ENCODE data around the gene C15orf39. TPM values are rescaled to one million over a fixed set of nuclear protein-coding genes. Genes with fewer than 3 reads are reported as not detected.

Gene C15orf39
- total RNA-seq, 6 experiments from 2014 or later, result 3.6 to 9.4 (median 5.8) TPM

DNA sequence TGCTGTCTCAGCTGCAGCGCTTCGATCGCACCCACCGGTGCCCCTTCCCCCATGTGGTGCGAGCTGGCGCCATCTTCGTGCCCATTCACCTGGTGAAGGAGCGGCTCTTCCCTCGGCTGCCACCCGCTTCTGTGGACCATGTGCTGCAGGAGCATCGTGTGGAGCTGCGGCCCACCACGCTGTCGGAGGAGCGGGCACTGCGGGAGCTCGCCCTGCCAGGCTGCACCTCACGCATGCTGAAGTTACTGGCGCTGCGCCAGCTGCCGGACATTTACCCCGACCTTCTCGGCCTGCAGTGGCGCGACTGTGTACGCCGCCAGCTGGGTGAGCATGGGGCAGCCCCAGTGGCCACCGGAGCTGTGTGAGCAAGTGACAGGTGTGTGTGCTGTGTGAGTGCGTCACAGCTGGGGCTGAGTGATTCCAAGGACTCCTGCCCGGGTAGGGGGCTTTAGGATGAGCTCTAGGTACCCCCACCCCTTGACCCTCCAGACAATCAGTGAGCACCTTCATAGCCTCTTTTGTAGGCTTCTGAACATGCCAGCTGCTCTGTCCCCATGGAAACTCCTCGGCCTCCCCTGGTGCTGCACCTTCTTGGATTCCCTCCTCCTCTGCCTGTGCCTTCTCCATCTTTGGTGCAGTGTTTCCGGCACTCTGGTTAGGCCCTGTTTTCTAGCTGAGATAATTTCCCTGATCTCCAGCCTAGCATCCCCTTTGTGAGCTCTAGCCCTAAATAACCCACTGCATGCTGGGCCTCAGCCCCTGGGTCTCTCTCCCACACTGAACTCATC lies 7.0 kb downstream of the C15orf39 start:
- TF ChIP-seq POLR2A (IDR thresholded peaks at IDR 0.05), result no peak
- TF ChIP-seq, protein P1, sequence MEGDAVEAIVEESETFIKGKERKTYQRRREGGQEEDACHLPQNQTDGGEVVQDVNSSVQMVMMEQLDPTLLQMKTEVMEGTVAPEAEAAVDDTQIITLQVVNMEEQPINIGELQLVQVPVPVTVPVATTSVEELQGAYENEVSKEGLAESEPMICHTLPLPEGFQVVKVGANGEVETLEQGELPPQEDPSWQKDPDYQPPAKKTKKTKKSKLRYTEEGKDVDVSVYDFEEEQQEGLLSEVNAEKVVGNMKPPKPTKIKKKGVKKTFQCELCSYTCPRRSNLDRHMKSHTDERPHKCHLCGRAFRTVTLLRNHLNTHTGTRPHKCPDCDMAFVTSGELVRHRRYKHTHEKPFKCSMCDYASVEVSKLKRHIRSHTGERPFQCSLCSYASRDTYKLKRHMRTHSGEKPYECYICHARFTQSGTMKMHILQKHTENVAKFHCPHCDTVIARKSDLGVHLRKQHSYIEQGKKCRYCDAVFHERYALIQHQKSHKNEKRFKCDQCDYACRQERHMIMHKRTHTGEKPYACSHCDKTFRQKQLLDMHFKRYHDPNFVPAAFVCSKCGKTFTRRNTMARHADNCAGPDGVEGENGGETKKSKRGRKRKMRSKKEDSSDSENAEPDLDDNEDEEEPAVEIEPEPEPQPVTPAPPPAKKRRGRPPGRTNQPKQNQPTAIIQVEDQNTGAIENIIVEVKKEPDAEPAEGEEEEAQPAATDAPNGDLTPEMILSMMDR (IDR thresholded peaks at IDR 0.05), result no peak
- Histone ChIP-seq H3K27me3 (no peaks in the 10 kb centered on the region), H3K36me3 (peaks cover 0 to 14% (median 9%) of the 10 kb centered on the region in 4 donors), H3K27ac (no peak overlapping the region), H3K4me3 (no peak overlapping the region), H3K4me1 (peaks cover 0 to 10% (median 0%) of the 10 kb centered on the region in 4 donors), H3K9me3 (no peaks in the 10 kb centered on the region)
- DNase-seq, result peak in 1 of 3 donors; percentile 67
- ATAC-seq, result peak in 1 of 4 donors; percentile 5
- intact Hi-C loops (cut with DNase I), result loop anchor here in 1 of 2 donors (5.0 kb wide), 1 partner anchor 181 kb away; no protein-coding TSS in a partner anchor
- WGBS (ENCODE audit: insufficient coverage, low coverage, low lambda C conversion rate, missing lambda C conversion rate), result 90% methylated on average over 4 of the region's 32 CpGs

- H3K4me3 ChIP-seq, result no peak overlapping the region
- no peak for DNase-seq
- no peak overlapping the region for H3K27ac ChIP-seq
- intact Hi-C loops (cut with DNase I), result loop anchor here in 1 of 2 donors (5.0 kb wide), 1 partner anchor 182 kb away; no protein-coding TSS in a partner anchor
- no peak for ATAC-seq
- no peaks in the 10 kb centered on the region for H3K27me3 ChIP-seq
- WGBS (ENCODE audit: insufficient coverage, low coverage, low lambda C conversion rate, missing lambda C conversion rate), result 67% methylated on average over 7 of the region's 8 CpGs
- H3K4me1 ChIP-seq, result peaks cover 0 to 8% (median 0%) of the 10 kb centered on the region in 4 donors
- peaks cover 0 to 14% (median 9%) of the 10 kb centered on the region in 4 donors for H3K36me3 ChIP-seq
- TF ChIP-seq POLR2A (IDR thresholded peaks at IDR 0.05), result no peak
- TF ChIP-seq, protein P1 (IDR thresholded peaks at IDR 0.05), result no peak
- no peaks in the 10 kb centered on the region for H3K9me3 ChIP-seq
Observed at GRCh38 chr15:75209289-75209676, 7.6 kb downstream of the C15orf39 start.

DNA sequence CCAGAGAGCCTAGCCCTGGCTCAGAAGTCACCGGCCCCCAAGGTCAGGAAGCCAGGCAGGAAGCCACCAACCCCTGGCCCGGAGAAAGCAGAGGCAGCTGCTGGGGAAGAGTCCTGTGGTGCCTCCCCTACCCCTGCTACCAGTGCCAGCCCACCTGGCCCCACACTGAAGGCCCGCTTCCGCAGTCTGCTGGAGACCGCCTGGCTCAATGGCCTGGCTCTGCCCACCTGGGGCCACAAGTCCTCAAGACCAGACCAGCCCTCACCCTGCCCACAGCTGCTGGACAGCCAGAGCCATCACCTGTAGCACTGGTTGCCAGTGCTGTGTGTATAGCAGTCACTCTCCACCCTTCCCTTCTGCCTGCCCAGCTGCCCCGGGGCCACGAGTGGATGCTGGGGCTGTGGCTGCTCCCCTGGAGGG lies 9.1 kb downstream of the C15orf39 start:
- ATAC-seq, result no peak

GRCh38 chr15:75211436-75212199 lies 9.9 kb downstream of the C15orf39 start:
- ATAC-seq (no peak), DNase-seq (no peak)
- Histone ChIP-seq H3K9me3 (no peaks in the 10 kb centered on the region), H3K27ac (no peak overlapping the region), H3K27me3 (no peaks in the 10 kb centered on the region), H3K4me3 (no peak overlapping the region), H3K4me1 (no peaks in the 10 kb centered on the region), H3K36me3 (peaks cover 0 to 14% (median 9%) of the 10 kb centered on the region in 4 donors)
- TF ChIP-seq POLR2A (IDR thresholded peaks at IDR 0.05), result no peak
- TF ChIP-seq, protein P1 (IDR thresholded peaks at IDR 0.05), result no peak
- intact Hi-C loops (cut with DNase I), result no loop called here
- WGBS (ENCODE audit: insufficient coverage, low coverage, low lambda C conversion rate, missing lambda C conversion rate), result 88% methylated on average over 3 of the region's 9 CpGs

More for the DNA sequence above, 9.1 kb downstream of the C15orf39 start:
- no peaks in the 10 kb centered on the region for H3K9me3 ChIP-seq
- H3K4me3 ChIP-seq, result no peak overlapping the region
- WGBS (ENCODE audit: insufficient coverage, low coverage, low lambda C conversion rate, missing lambda C conversion rate), result no CpG with 5 or more reads among the region's 7 CpGs
- peaks cover 0 to 14% (median 9%) of the 10 kb centered on the region in 4 donors for H3K36me3 ChIP-seq
- TF ChIP-seq POLR2A (IDR thresholded peaks at IDR 0.05), result no peak
- TF ChIP-seq, protein P1 (IDR thresholded peaks at IDR 0.05), result no peak
- intact Hi-C loops (cut with DNase I), result no loop called here
- H3K27ac ChIP-seq, result no peak overlapping the region
- H3K4me1 ChIP-seq, result no peaks in the 10 kb centered on the region
- no peak for DNase-seq
- H3K27me3 ChIP-seq, result no peaks in the 10 kb centered on the region
